Measurements from ENCODE around the gene CAPN1.
"Not testable (repeated sequence)": the region's sequence is repeated elsewhere in the genome, so short reads cannot be mapped to it uniquely, and the experiment has no call there.

Gene CAPN1

GRCh38 chr11:65219930-65220213 lies 38.1 kb downstream of the CAPN1 start:
- DNase-seq, result no peak

DNA sequence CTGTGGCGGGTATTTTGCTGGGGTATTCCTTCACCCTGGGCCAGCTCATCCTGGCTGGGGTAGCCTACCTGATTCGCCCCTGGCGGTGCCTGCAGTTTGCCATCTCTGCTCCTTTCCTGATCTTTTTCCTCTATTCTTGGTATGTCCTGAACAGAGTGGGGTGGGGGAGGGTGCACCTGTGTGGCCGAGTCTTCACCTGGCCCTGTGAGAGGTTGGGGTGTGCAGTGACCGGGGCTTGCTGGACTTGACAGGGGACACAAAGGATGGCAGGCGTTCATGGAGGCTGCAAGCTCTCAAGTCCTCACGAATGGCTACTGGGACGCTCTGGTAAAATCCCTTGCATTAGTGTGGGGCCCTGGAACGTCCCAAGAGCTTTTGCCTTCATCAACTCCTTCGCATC lies 39.3 kb downstream of the CAPN1 start:
- DNase-seq, result no peak

DNA sequence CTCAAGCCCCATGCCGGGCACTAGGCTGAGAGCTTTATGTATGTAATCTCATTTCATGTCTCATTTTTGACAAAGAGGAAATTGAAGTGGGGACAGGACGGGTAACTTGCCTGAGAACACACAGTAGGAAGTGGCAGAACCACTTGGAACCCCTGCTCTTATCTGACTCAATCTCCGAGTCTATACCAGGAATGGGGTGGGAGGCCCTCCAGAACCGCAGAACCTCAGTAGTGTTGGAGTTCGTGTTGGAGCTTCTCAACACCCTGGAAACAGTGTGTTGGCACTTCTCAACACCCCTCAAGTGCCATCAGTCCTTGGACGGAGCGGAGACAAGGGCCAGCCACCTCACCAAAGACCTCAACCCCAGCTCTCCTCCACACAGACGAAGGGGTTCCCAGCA lies 41.3 kb downstream of the CAPN1 start:
- DNase-seq, result no peak

DNA sequence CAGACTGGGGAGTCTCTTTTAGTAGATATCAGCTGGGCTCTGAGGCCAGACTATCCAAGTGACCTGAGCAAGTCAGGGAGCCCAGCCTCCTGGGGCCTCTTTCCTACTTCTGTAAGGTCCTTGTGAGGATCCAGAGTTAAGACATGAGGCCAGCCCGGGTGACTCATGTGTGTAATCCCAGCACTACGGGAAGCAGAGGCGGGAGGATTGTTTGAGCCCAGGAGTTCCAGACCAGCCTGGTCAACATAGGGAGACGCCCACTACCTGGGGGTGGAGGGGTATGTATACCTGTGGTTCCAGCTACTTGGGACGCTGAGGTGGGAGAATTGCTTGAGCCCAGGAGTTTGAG lies 43.2 kb downstream of the CAPN1 start:
- no peak for DNase-seq

- DNase-seq, result no peak
These were observed 43.8 kb downstream of the CAPN1 start for GRCh38 chr11:65225279-65226102.

DNA sequence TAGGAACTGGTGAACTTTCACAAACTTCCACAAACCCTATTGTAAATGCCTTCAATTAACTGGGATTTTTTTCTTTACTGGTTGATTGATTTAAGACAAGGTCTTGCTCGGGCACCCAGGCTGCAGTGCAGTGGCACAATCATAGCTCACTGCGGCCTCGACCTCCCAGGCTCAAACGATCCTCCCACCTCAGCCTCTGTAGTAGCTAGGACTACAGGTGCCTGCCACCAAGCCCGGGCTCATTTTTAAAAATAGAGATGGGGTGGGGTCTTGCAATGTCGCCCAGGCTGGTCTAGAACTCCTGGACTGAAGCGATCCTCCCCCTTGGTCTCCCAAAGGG lies 44.3 kb downstream of the CAPN1 start:
- DNase-seq, result no peak

DNA sequence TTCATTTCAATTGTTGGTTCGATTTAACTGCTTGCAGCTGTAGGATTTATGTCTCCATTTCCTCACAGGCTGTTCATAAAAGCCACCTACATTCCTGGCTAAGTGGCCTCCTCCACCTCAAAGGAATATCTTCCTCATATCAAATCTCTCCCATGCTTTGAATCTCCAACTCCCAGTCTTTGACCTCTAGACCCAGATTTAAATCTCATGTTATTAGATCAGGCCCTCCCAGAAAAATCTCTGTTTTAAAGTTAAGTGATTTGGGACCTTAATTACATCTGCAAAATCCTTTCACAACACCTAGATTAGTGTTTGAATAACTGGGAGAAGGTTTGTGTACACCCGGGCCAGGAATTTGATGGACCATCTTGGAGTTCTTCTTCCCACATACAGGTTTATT lies 46.2 kb downstream of the CAPN1 start:
- DNase-seq, result no peak

GRCh38 chr11:65236194-65237059 lies 54.7 kb downstream of the CAPN1 start:
- DNase-seq, result no peak

- not testable (repeated sequence) for DNase-seq
These were observed 56.6 kb downstream of the CAPN1 start for GRCh38 chr11:65238302-65238701.

- DNase-seq, result no peak
These were observed 59.4 kb downstream of the CAPN1 start for GRCh38 chr11:65241134-65241533.

DNA sequence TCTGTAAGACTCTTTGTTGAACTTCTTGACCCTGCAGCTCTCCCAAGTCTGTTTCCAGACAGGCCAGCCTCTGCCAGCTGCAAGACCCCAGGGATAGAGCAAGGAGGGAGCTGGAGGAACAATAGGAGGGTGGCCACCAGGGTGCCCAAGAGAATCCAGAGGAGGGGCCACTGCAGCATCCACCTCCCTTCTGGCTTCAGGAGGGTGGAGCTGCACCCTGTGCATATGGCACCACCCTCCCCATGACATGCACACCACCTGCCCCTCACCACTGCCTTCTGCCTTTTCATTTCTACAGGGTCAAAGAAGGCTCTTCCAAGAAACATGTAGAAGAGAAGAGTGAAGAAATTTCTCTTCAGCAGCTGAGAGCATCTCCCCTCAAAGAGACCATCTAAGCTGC lies 60.0 kb downstream of the CAPN1 start:
- no peak for DNase-seq

- DNase-seq, result no peak
These were observed 60.7 kb downstream of the CAPN1 start for GRCh38 chr11:65242389-65242788.

DNA sequence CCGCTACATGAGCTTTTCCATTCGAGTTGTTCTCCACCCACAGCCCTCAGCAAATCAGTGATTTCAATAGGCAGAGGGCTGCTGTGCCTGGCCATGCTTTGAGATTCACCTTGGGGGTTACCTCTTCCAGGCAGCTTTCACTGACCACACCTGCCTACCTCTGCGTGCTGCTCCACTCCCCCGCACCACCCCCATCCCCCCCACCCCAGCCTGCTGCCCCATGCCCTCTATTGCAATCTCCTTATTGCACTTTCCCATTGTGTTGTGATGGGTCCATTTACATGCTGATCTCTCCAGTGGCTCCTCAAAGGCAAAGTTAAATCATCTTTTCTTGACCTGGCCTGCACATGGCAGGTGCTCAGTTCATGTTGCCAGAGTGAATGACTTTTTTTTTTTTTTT lies 62.1 kb downstream of the CAPN1 start:
- no peak for DNase-seq

GRCh38 chr11:65245046-65245445 lies 63.3 kb downstream of the CAPN1 start:
- not testable (repeated sequence) for DNase-seq

GRCh38 chr11:65246506-65246905 lies 64.8 kb downstream of the CAPN1 start:
- DNase-seq, result no peak

- DNase-seq, result not testable (repeated sequence)
These were observed 66.5 kb downstream of the CAPN1 start for GRCh38 chr11:65248184-65248710.

GRCh38 chr11:65251476-65251875 lies 69.7 kb downstream of the CAPN1 start:
- DNase-seq, result no peak

GRCh38 chr11:65254724-65255123 lies 73.0 kb downstream of the CAPN1 start:
- no peak for DNase-seq

DNA sequence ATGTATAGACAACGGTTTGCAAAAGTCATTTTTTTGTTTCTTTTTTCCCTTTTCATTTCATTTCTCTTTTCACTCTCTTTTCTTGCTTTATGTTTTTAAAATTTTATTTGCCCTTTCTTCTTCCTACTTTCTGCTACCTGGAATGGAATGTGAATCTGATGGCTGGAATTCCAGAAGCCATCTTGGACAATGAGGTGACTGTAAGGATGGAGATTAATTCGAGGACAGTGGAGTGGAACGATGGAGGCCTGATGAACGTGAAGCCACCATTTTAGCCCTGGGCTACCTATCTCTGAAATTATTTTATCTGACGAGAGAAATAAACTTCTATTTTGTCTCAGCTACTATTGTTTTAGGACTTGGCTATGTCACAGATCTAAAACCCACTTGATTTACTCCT lies 77.3 kb downstream of the CAPN1 start:
- DNase-seq, result no peak

GRCh38 chr11:65260302-65260701 lies 78.6 kb downstream of the CAPN1 start:
- no peak for DNase-seq

DNA sequence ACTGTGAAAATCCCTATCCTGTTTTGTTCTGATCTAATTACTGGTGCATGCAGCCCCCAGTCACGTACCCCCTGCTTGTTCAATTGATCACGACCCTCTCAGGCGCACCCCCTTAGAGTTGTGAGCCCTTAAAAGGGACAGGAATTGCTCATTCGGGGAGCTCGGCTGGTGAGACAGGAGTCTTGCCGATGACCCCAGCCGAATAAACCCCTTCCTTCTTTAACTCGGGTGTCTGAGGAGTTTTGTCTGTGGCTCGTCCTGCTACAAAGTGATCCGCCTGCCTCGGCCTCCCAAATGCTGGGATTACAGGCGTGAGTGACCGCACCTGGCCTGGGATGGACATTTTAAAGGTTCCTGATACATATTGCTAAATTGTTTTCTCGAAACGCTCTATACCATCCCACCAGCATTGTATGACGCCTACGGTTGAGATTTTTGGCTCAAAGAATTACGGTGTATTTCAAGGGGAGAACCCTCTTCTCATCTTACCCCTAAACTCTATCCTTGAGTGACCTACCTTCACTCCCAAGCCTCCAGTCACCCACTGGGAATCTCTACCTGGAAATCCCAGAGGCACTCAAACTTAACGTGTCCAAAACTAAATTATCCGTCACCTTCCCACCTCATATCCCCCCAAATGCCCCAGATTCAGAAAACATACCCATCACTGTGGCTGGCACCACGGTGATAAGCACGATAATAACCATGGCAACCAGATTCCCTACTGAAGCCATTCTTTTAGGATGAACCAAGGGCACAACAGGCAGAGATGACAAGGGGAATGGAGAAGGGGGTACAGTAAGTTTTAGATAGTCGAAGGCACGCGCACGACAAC lies 79.2 kb downstream of the CAPN1 start:
- no peak for DNase-seq

Measured in DMS79 (cell line).